Smooth muscle cell of bladder (primary cell): Measurements from ENCODE around the gene THAP3. TPM values are rescaled to one million over a fixed set of nuclear protein-coding genes. Genes with fewer than 3 reads are reported as not detected.

ENCODE experiments used
- total RNA-seq: library from RNA; depleted of rRNA; stranded (reverse); fragments of >200 nt; gene quantifications from 2 replicates; pipeline ENCODE4 v1.2.3, GENCODE V29; 2014

The THAP3 gene, protein sequence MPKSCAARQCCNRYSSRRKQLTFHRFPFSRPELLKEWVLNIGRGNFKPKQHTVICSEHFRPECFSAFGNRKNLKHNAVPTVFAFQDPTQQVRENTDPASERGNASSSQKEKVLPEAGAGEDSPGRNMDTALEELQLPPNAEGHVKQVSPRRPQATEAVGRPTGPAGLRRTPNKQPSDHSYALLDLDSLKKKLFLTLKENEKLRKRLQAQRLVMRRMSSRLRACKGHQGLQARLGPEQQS
- total RNA-seq: 21.8 and 29.1 TPM in 2 replicates

GRCh38 chr1:6624710-6625583 is at the start of gene THAP3:
Gene THAP3 (plus strand): TSS chr1:6624868. CDS start chr1:6625219, 351 bp downstream.

GRCh38 chr1:6579374-6580118 is 45.1 kb upstream of the THAP3 start, which contains the start of gene ZBTB48:
Gene ZBTB48 (plus strand): TSS chr1:6579994. CDS start chr1:6580610, 616 bp downstream.

GRCh38 chr1:6602669-6603237 is 21.9 kb upstream of the THAP3 start, which contains the start of gene KLHL21:
Gene KLHL21 (minus strand): TSS chr1:6602869. CDS start chr1:6602817, 52 bp downstream.

GRCh38 chr1:6613361-6614018 is 11.2 kb upstream of the THAP3 start, which contains the start of gene PHF13:
Gene PHF13 (plus strand): TSS chr1:6613731. CDS start chr1:6614067, 336 bp downstream.

Other genes with a start within 250 kb of the THAP3 start
- gene ACOT7, start 231.1 kb upstream of the THAP3 start, total RNA-seq: 25.4 and 37.7 TPM in 2 replicates
- 0.09 and 0.14 TPM in 2 replicates for gene HES2, start 204.9 kb upstream of the THAP3 start, total RNA-seq
- not detected in 2 replicates for gene ESPN, start 200.1 kb upstream of the THAP3 start, total RNA-seq
- 2.0 and 2.4 TPM in 2 replicates for gene TNFRSF25, start 158.7 kb upstream of the THAP3 start, total RNA-seq
- gene PLEKHG5, start 133.2 kb upstream of the THAP3 start, total RNA-seq: 5.5 and 7.0 TPM in 2 replicates
- 15.9 and 20.9 TPM in 2 replicates for gene NOL9, start 70.4 kb upstream of the THAP3 start, total RNA-seq
- gene TAS1R1, start 69.6 kb upstream of the THAP3 start, total RNA-seq: not detected in 2 replicates
- gene ZBTB48, start 44.9 kb upstream of the THAP3 start, total RNA-seq: 14.5 and 16.0 TPM in 2 replicates
- 18.8 and 37.6 TPM in 2 replicates for gene KLHL21, start 22.0 kb upstream of the THAP3 start, total RNA-seq
- gene PHF13, start 11.1 kb upstream of the THAP3 start, total RNA-seq: 9.2 and 12.3 TPM in 2 replicates
- gene DNAJC11, start 76.9 kb downstream of the THAP3 start, total RNA-seq: 33.8 and 53.6 TPM in 2 replicates
- gene CAMTA1, start 160.6 kb downstream of the THAP3 start, total RNA-seq: 44.8 and 52.6 TPM in 2 replicates